Testis (tissue), 2 donors: ENCODE data around the gene DGKZ.

Experiments used
- CTCF ChIP-seq, 3 experiments: fragments of 450-650 bp in 2 of 3; fragments of 200-600 bp in 1 of 3; sonication (generic) in 1 of 3; IDR thresholded peaks; one replicate each; pipeline ENCODE4 v1.5.1; 2016 to 2019; ENCODE audit warnings: antibody characterized with exemption in 3 of 3, mild to moderate bottlenecking in 2 of 3, moderate library complexity in 1 of 3
- POLR2A ChIP-seq: fragments of 450-650 bp; IDR thresholded peaks from one replicate; pipeline ENCODE4 v1.6.1; 2017; ENCODE audit warnings: antibody characterized with exemption, mild to moderate bottlenecking, moderate library complexity

GRCh38 chr11:46342239-46342638, 5.0 kb upstream of the DGKZ start:
- TF ChIP-seq POLR2A (no peak), CTCF (IDR thresholded peaks at IDR 0.05) (no peak)
